ENCODE measurements around the gene FYCO1. TPM values are rescaled to one million over a fixed set of nuclear protein-coding genes. Genes with fewer than 3 reads are reported as not detected.

Gene FYCO1
- total RNA-seq, 1 donor from 2014 or later: 16.5 TPM

DNA sequence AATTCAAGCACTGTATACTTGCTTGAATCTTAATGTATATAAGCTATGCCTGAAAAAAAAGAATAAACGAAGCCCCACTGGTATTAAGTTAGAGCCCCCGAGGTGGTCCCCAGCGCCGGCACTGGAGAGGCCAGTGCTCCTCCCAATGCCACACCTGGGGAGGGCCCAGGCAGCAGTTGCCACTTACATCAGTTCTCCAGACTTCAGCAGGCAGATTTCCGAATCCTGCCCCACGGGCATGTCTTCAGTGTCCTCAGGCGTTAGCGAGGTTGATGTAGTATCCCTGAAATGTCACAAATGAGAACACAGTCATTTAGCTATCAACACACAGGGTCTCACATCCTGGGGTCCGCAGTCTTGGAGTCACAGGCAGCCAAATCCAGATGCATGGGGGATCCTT lies 59.4 kb downstream of the FYCO1 start:
- Mint-ChIP-seq H3K27ac (no peak overlapping the region), H3K4me3 (no peak overlapping the region), H3K4me1 (peaks cover 26% of the 10 kb centered on the region), H3K27me3 (no peaks in the 10 kb centered on the region), H3K9me3 (peaks cover 5% of the 10 kb centered on the region), H3K36me3 (ENCODE audit: low read depth) (peaks cover 74% of the 10 kb centered on the region)
- no peak for DNase-seq
- intact Hi-C loops (cut with micrococcal nuclease): loop anchor here (5.0 kb wide), 1 partner anchor 429 kb away; no protein-coding TSS in a partner anchor

DNA sequence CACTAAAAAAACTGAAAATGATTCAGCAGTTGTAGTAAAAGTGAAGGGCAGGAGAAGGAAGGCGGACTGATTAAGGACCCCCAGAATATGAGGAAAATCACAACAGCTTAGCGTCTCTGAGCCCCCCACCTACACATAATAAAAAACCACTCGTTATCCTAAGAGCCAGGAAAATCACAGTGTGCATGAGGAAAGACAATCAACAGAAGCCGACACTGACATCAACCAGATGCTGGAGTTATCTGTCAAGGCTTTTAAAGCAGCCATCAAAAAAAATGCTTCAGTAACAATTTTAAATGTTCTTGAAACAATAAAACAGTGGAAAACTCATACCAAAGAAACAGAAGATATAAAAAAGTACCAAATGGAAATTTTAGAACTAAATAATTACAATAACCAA lies 62.0 kb downstream of the FYCO1 start:
- no peak overlapping the region for H3K4me3 Mint-ChIP-seq
- peaks cover 9% of the 10 kb centered on the region for H3K4me1 Mint-ChIP-seq
- H3K27me3 Mint-ChIP-seq: no peaks in the 10 kb centered on the region
- intact Hi-C loops (cut with micrococcal nuclease): no loop called here
- H3K36me3 Mint-ChIP-seq (ENCODE audit: low read depth): peaks cover 77% of the 10 kb centered on the region
- H3K27ac Mint-ChIP-seq: no peak overlapping the region
- H3K9me3 Mint-ChIP-seq: no peaks in the 10 kb centered on the region
- DNase-seq: no peak

DNA sequence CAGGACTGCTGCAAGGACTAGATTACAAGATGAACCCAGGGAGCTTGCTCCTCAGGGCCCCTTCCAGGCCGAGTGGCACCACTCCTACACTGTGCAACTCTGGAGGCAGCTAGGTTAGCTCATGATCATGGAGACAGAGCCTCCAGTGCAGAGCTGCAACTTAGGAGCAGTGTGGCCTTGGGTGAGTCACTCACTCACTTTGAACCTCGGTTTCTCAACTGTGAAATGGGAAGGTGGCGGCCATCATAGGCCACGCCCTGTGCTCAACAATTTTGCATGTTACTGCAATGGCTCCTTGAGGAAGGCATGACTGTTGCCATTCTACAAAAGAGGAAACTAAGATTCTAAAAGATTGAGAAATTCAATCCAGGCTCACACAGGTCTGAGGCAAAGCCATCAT lies 63.5 kb downstream of the FYCO1 start:
- peaks cover 78% of the 10 kb centered on the region for H3K36me3 Mint-ChIP-seq (ENCODE audit: low read depth)

DNA sequence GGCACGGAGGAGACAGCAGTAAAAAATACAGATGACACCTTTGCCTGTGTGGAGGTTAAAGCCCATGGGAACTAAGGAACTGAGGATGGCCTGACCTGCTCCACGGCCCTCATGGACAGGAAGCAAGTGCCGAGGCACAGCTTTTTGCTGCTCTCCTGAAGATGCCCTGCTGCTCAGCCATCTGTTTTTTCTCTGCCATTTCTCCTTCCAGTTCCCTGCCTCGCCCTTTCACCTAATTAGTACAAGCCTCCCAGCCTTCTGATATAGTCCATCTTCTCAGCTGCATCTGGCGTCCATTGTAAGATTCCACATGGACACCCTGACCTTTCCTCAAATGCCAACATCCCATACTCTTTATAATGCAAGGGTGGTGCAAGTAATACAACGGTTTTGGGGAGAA lies 64.1 kb downstream of the FYCO1 start:
- intact Hi-C loops (cut with micrococcal nuclease): no loop called here
- Mint-ChIP-seq H3K36me3 (ENCODE audit: low read depth) (peaks cover 80% of the 10 kb centered on the region), H3K27ac (no peak overlapping the region), H3K4me3 (no peak overlapping the region), H3K27me3 (no peaks in the 10 kb centered on the region), H3K4me1 (peaks cover 5% of the 10 kb centered on the region), H3K9me3 (no peaks in the 10 kb centered on the region)
- DNase-seq: no peak

More for the DNA sequence above, 63.5 kb downstream of the FYCO1 start:
- Mint-ChIP-seq H3K9me3 (no peaks in the 10 kb centered on the region), H3K27me3 (no peaks in the 10 kb centered on the region), H3K4me1 (peaks cover 5% of the 10 kb centered on the region), H3K27ac (no peak overlapping the region), H3K4me3 (no peak overlapping the region)
- DNase-seq: no peak
- intact Hi-C loops (cut with micrococcal nuclease): no loop called here

DNA sequence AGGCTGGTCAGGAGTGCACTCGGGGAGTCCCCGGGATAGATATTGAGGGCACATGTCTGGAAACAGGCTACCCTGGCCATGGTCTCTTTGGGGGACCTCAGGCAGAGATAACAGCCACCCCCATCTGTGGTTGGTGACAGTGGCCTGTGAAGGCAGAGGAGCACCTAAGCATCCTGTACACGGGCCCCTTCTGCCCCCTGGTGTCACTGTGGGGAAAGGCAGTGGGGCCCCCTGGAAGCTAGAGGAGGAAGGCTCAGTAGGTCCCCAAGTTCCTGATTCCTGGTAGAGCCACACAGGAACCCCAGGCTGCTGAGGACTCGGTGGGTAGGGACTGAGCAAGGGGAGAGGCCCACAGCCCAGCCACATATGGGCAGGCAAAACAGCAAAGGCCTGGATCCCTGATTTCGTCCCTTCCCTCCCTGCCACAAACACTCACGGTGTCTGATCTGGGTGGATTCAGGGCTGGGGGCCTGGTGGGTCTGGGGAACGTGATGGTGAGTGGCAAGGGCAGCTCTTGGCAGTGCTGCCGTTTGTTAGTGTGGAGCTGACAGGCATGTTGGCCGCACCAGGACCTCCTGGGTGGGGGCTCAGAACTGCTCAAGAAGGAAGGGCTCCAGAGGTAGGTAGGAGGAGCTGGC lies 66.5 kb downstream of the FYCO1 start:
- Mint-ChIP-seq H3K4me1 (peaks cover 5% of the 10 kb centered on the region), H3K27me3 (no peaks in the 10 kb centered on the region), H3K9me3 (no peaks in the 10 kb centered on the region), H3K27ac (peak overlapping the region; percentile 43), H3K4me3 (no peak overlapping the region), H3K36me3 (ENCODE audit: low read depth) (peaks cover 77% of the 10 kb centered on the region)
- peak; percentile 90 for DNase-seq
- intact Hi-C loops (cut with micrococcal nuclease): loop anchor here (1.0 to 5.0 kb wide), 2 partner anchors 168 to 892 kb away; no protein-coding TSS in a partner anchor

DNA sequence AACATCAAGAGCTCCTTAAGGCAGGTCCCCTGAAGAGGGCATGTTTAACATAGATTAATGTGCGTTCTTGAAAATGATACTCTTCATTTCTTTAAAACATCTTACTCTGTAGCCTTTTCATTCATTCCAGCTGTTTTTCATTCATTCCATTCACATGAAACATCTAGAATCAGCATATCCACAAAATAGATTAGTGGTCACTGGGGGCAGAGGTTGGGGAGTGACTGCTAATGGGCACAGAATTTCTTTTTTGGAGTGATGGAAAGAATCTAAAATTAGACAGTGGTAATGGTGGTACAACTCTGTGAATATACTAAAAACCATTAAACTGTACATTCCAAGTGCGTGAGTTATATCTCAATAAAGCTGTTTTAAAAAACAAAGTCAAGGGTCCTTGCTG lies 67.7 kb downstream of the FYCO1 start:
- Mint-ChIP-seq H3K27ac (no peak overlapping the region), H3K27me3 (no peaks in the 10 kb centered on the region), H3K4me3 (no peak overlapping the region), H3K36me3 (ENCODE audit: low read depth) (peaks cover 77% of the 10 kb centered on the region), H3K9me3 (no peaks in the 10 kb centered on the region), H3K4me1 (peaks cover 5% of the 10 kb centered on the region)
- DNase-seq: no peak
- intact Hi-C loops (cut with micrococcal nuclease): loop anchor here (5.0 kb wide), 1 partner anchor 891 kb away; no protein-coding TSS in a partner anchor

DNA sequence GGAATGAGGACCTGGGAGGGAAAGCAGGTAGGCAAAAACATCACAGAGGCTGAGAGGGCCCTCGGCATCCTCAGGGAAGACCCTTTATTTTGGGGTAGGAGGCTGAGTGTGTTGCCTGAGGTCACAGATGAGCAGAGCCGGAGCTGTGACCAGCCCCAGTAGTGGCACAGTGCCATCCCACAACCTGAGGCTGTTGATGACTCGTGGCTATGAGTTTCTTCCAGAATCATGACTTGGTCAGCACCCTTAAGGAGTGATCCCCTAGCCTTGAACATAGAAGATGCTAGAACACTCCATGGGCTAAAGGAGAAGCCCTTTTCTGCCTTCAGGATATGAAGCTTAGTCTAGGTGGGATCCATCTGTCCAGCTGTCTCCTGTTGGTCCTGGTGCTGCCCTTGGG lies 71.9 kb downstream of the FYCO1 start:
- H3K9me3 Mint-ChIP-seq: no peaks in the 10 kb centered on the region
- no peaks in the 10 kb centered on the region for H3K27me3 Mint-ChIP-seq

DNA sequence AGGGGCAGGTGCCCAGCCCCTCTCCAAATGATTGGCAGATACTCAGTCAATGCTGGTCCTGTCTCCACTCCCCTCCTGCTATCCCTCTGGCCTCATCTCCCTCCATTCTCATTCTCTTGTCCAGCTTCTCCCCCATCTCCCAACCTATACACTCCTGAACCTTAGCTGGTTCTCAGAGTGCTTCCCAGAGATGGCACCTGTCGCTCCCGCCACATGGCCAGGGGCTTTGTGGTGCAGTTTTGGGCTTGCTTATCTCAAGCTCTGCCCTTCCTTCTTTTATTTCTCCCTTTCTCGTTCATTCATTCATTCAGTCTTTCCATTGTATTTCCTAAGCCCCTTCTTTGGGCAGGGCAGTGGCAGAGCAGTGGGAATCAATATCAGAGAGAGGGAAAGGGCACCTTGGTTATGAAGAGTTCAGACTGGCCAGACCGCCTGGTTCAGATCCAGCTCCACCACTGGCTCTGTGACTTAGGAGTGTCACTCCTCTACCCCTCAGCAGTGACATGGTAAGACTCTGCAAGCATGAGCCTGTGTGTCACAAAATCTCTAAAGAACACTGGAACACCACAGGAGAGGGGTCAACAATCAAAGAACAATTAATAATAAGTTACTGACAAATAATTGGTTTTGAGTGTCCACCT lies 72.6 kb downstream of the FYCO1 start:
- Mint-ChIP-seq H3K9me3 (no peaks in the 10 kb centered on the region), H3K4me1 (peaks cover 6% of the 10 kb centered on the region), H3K4me3 (no peak overlapping the region), H3K27me3 (no peaks in the 10 kb centered on the region), H3K27ac (no peak overlapping the region), H3K36me3 (ENCODE audit: low read depth) (peaks cover 80% of the 10 kb centered on the region)
- no peak for DNase-seq
- intact Hi-C loops (cut with micrococcal nuclease): no loop called here

More for the DNA sequence above, 71.9 kb downstream of the FYCO1 start:
- Mint-ChIP-seq H3K4me1 (peaks cover 5% of the 10 kb centered on the region), H3K36me3 (ENCODE audit: low read depth) (peaks cover 80% of the 10 kb centered on the region), H3K4me3 (no peak overlapping the region), H3K27ac (no peak overlapping the region)
- DNase-seq: no peak
- intact Hi-C loops (cut with micrococcal nuclease): no loop called here

DNA sequence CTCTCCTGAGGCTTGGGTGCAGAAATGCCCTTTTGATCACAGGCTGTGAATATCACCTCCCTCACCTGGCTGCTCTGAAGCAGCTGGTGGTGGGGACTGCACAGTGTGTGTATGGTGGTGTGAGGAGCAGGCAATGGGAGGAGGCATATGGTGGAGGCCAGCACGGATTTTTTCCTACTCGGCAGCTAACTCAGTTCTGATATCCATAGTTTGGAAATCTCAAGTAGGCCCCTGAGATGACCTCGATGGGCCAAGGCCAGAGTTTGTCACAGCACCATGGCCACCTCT lies 73.6 kb downstream of the FYCO1 start:
- Mint-ChIP-seq H3K27ac (no peak overlapping the region), H3K36me3 (ENCODE audit: low read depth) (peaks cover 77% of the 10 kb centered on the region), H3K27me3 (no peaks in the 10 kb centered on the region), H3K4me1 (peaks cover 9% of the 10 kb centered on the region), H3K9me3 (no peaks in the 10 kb centered on the region), H3K4me3 (no peak overlapping the region)
- intact Hi-C loops (cut with micrococcal nuclease): no loop called here
- DNase-seq: no peak

DNA sequence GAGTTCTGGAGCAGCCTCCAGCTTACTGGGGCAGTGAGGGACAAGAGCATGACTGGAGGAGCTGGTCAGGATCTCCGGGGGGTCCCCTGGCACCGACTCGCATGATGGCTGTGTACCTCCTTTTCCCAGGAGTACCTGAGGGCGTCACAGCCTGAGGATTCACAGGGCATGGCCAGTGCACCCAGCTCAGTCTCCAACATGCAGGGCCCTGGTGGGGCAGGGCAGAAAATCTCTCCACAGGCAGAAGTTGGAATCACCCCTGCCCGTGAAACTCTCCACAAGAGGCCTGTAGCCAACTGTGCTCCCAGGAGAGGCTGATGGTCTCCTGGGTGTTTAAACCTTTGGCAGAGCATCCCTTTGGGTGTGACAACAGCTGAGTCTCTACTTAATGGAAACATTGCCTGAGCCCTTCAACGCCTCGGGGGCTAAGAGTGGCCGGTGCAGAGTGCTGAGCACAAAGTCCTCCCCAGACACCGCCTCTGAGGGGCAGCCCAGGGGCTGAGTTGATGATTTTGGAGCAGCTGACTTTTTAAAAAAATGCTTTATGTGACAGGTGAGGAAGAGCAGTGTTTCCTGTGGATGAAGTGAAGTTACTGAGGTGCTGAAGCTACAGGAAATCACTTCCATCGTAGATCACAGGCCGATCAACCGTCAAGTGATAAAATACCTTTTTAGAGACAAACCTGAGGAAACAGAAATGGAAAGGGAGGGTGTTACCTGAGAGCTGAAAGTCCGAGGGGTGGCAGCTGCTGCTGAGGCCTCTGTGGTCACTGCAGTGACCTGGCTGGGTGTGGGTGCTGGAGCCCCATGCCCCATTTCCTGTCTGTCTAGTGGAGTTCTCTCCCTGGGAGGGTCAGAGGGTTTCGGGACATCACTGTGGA lies 74.2 kb downstream of the FYCO1 start:
- Mint-ChIP-seq H3K9me3 (no peaks in the 10 kb centered on the region), H3K27ac (no peak overlapping the region), H3K4me1 (peaks cover 14% of the 10 kb centered on the region), H3K4me3 (no peak overlapping the region), H3K27me3 (no peaks in the 10 kb centered on the region), H3K36me3 (ENCODE audit: low read depth) (peaks cover 76% of the 10 kb centered on the region)
- no peak for DNase-seq
- intact Hi-C loops (cut with micrococcal nuclease): no loop called here

DNA sequence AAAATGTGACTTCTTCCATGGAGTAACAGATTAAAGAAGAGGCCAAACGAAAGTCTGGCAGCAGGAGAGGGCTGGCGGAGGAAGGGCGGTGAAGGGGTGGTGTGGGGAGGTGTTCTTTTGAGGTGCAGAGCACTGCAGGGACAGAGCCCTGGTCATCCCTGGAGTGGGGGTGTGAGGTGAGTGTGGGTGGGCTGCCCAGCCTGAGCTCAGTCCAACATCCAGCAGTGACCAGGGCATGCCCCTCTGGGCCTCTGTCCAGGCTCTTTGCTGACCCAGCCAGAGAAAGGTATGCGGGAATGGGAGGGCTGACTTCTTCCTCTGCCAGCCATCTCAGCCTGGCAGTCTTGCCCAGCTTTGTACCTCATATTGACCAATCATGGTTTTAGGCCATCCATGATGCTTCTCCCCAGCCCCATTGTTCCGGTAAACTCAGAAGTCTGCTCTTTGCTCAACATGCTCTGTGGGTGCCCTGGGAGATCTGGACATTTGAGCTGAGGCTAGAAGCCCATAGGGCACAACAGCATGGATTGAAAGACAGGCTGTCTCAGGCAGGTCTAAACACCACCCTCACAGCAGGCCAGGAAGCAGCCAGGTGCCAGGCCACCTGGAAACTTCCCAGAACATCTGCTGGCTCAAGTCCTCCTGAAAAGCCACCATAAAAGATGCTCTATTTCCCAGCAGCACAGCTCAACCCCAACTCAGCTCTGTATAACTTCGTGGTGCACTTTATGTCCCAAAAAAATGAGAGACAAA lies 78.3 kb downstream of the FYCO1 start:
- Mint-ChIP-seq H3K4me3 (no peak overlapping the region), H3K36me3 (ENCODE audit: low read depth) (peaks cover 47% of the 10 kb centered on the region), H3K4me1 (peaks cover 33% of the 10 kb centered on the region), H3K27ac (no peak overlapping the region), H3K27me3 (peaks cover 19% of the 10 kb centered on the region), H3K9me3 (no peaks in the 10 kb centered on the region)
- intact Hi-C loops (cut with micrococcal nuclease): loop anchor here (2.0 kb wide), 1 partner anchor 21 kb away; no protein-coding TSS in a partner anchor
- no peak for DNase-seq

DNA sequence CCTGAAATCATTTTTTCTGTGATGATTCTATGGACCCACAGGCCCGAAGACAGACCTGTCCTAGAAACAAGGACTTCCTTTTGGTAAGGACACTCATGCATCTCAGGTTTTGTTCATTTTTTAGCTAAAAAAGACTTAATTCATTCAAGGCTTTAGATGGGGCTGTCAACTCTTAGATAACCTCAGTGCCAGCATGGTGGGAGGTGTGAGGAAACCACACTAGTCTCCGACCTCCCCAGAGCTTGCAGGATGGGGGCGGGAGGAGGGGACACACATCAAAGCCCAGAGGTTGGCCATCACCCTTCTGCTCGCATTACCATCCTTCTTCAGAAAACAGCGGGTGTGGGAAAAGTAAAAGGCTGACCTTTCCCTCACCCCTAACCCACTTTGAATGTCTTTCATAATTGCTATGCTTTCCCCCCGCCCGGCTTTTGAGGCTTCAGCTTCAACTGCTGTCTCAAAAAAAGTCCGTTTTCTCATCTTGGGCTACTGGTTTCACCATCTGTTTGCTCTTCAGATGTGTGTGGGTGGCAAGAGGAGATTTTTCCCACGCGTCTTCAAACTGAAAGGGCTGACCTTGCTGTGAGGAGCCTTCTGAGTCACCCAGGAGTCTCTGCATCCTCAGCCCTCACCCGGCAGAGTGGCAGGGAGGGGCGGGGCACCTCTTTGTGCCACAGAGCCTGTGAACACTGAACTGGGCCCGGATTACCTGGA lies 79.9 kb downstream of the FYCO1 start:
- Mint-ChIP-seq H3K4me3 (peak overlapping the region; percentile 23), H3K27ac (peak overlapping the region; percentile 49), H3K4me1 (peaks cover 29% of the 10 kb centered on the region), H3K36me3 (ENCODE audit: low read depth) (peaks cover 33% of the 10 kb centered on the region), H3K27me3 (peaks cover 25% of the 10 kb centered on the region), H3K9me3 (no peaks in the 10 kb centered on the region)
- intact Hi-C loops (cut with micrococcal nuclease): loop anchor here (1.0 to 2.0 kb wide), 4 partner anchors 23 to 221 kb away; partner anchors contain the start of gene LZTFL1
- peak; percentile 89 for DNase-seq

DNA sequence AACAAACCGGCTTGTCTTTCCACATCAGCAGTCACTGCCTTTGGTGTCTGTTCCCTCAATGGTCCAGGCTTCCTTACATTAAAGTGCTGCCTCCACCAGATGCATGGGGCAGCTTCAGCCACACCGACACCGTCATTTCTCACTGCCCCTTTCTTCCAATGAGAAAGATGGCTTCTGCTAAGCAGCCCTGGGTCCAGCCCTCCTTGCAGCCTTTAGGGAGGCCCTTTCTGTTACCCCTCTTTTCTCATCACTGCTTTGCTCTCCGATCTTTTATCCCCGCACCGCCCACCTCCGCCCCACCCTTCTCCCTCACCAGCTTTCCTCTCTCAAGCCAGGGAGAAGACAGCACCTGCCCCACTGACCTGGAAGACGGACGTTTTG lies 80.6 kb downstream of the FYCO1 start:
- DNase-seq: no peak
- Mint-ChIP-seq H3K4me1 (peaks cover 29% of the 10 kb centered on the region), H3K4me3 (peak overlapping the region; percentile 23), H3K27ac (peak overlapping the region; percentile 63), H3K36me3 (ENCODE audit: low read depth) (peaks cover 31% of the 10 kb centered on the region), H3K27me3 (peaks cover 29% of the 10 kb centered on the region), H3K9me3 (peaks cover 4% of the 10 kb centered on the region)
- intact Hi-C loops (cut with micrococcal nuclease): loop anchor here (1.0 to 2.0 kb wide), 2 partner anchors 73 to 220 kb away; partner anchors contain the start of gene LZTFL1

Measured in activated CD4-positive, alpha-beta T cell treated with anti-CD3 and anti-CD28 coated beads, Interleukin-2, amount 10 ng/mL, durations not matched to agents 24 days and 14 days (primary cell).